Endothelial cell of umbilical vein (primary cell): Measurements from ENCODE around the gene VAV2. TPM values are rescaled to one million over a fixed set of nuclear protein-coding genes. Genes with fewer than 3 reads are reported as not detected.

ENCODE experiments used
- BruUV-seq: library from RNA; stranded (reverse); fragments of 400-500 nt; replicated peaks from 2 replicates; lab custom pipeline; 2021; lab: Mats Ljungman, UMichigan
- CTCF ChIA-PET: fragments of 300-600, 350-600 bp; sonication (Branson Sonifier 250); formaldehyde crosslinking; loops from one replicate; lab custom pipeline; 2021; ENCODE audit warnings: antibody characterized with exemption, inconsistent platforms; lab: Charles Lee
- POLR2A ChIA-PET: fragments of 300-600, 350-600 bp; sonication (Branson Sonifier 250); formaldehyde crosslinking; loops from one replicate; lab custom pipeline; 2021; ENCODE audit warnings: antibody characterized with exemption, inconsistent platforms; lab: Charles Lee
- DNase-seq: peaks from one replicate; pipeline ENCODE4 v3.0.0-alpha.2; 2011; ENCODE audit warnings: low read depth, low spot score
- FAIRE-seq: peaks from 2 replicates; lab custom pipeline; 2011; peaks lifted over from hg19 to GRCh38; lab: Jason Lieb, UNC
- H2AFZ ChIP-seq: 2 replicates; pipeline ENCODE4 v1.6.0; 2012; ENCODE audit warnings: low read depth, low read length, control low read depth, inconsistent platforms
- H3K27ac ChIP-seq: 2 replicates; pipeline ENCODE4 v1.5.1; 2011; ENCODE audit warnings: low read depth, mild to moderate bottlenecking, control low read depth, low read length, moderate library complexity; ENCODE audit not compliant: insufficient read depth
- H3K27me3 ChIP-seq, 2 experiments: 2 replicates each; pipeline versions ENCODE4 v1.6.0 to v1.6.1; 2011; ENCODE audit warnings: low read length in 2 of 2, mixed read lengths in 1 of 2; ENCODE audit not compliant: control insufficient read depth in 2 of 2, insufficient read depth in 2 of 2
- H3K36me3 ChIP-seq, 2 experiments: 2 replicates in 1 of 2; 3 replicates in 1 of 2; pipeline ENCODE4 v1.5.1; 2011; ENCODE audit warnings: low read length in 2 of 2, mild to moderate bottlenecking in 1 of 2, moderate library complexity in 1 of 2; ENCODE audit not compliant: control insufficient read depth in 2 of 2, insufficient read depth in 2 of 2; ENCODE audit errors: extremely low read depth in 1 of 2
- H3K4me1 ChIP-seq: 3 replicates; pipeline ENCODE4 v1.5.1; 2011; ENCODE audit warnings: mild to moderate bottlenecking, low read length; ENCODE audit not compliant: control insufficient read depth, insufficient read depth; ENCODE audit errors: extremely low read depth
- H3K4me2 ChIP-seq: 2 replicates; pipeline ENCODE4 v1.6.1; 2011; ENCODE audit warnings: low read length, control low read depth, mixed read lengths; ENCODE audit not compliant: insufficient read depth
- H3K4me3 ChIP-seq, 3 experiments: fragments of 200-600 bp in 1 of 3; sonication (generic), shearing (Covaris generic) in 1 of 3; replicated peaks in 1 of 3; 2 replicates each; pipeline ENCODE4 v1.5.1; 2011 to 2016; ENCODE audit warnings: control low read depth in 3 of 3, low read length in 3 of 3, mild to moderate bottlenecking in 2 of 3, inconsistent platforms in 1 of 3, low read depth in 1 of 3, moderate library complexity in 1 of 3; ENCODE audit not compliant: insufficient read depth in 1 of 3
- H3K79me2 ChIP-seq: 2 replicates; pipeline ENCODE4 v1.6.0; 2012; ENCODE audit warnings: low read length, inconsistent platforms; ENCODE audit not compliant: control insufficient read depth, insufficient read depth
- H3K9ac ChIP-seq: replicated peaks from 2 replicates; pipeline ENCODE3; 2011; ENCODE audit warnings: low read length, control low read depth; ENCODE audit not compliant: insufficient read depth; ENCODE audit errors: extremely low read depth
- H3K9me1 ChIP-seq: replicated peaks from 3 replicates; pipeline ENCODE4 v1.6.0; 2011; ENCODE audit warnings: mild to moderate bottlenecking, low read length; ENCODE audit not compliant: control insufficient read depth, insufficient read depth; ENCODE audit errors: extremely low read depth
- H3K9me3 ChIP-seq: replicated peaks from 2 replicates; pipeline ENCODE4 v1.5.1; 2012; ENCODE audit warnings: low read length, inconsistent platforms; ENCODE audit not compliant: control insufficient read depth, insufficient read depth
- H4K20me1 ChIP-seq: replicated peaks from 2 replicates; pipeline ENCODE3; 2011; ENCODE audit warnings: mild to moderate bottlenecking, low read length; ENCODE audit not compliant: control insufficient read depth, insufficient read depth; ENCODE audit errors: extremely low read depth
- EZH2 ChIP-seq: IDR thresholded peaks from 2 replicates; pipeline ENCODE4 v1.6.1; 2012; ENCODE audit warnings: borderline replicate concordance, low read depth, mild to moderate bottlenecking, moderate library complexity, low read length, inconsistent platforms; ENCODE audit not compliant: severe bottlenecking
- FOS ChIP-seq: IDR thresholded peaks from 2 replicates; pipeline ENCODE4 v1.6.1; 2011; ENCODE audit warnings: mild to moderate bottlenecking, low read length, moderate library complexity, borderline replicate concordance; ENCODE audit not compliant: insufficient read depth
- GATA2 ChIP-seq: IDR thresholded peaks from 2 replicates; pipeline ENCODE4 v1.7.0; 2011; ENCODE audit warnings: low read depth, mild to moderate bottlenecking, moderate library complexity, mixed read lengths, low read length; ENCODE audit not compliant: insufficient read length, insufficient read depth
- JUN ChIP-seq: IDR thresholded peaks from 2 replicates; pipeline ENCODE4 v1.6.1; 2011; ENCODE audit warnings: borderline replicate concordance, low read depth; ENCODE audit not compliant: insufficient read length, insufficient read depth
- MYC ChIP-seq: IDR thresholded peaks from one replicate; pipeline ENCODE4 v1.6.1; 2011; ENCODE audit warnings: mild to moderate bottlenecking, low read depth, low read length
- POLR2A ChIP-seq: IDR thresholded peaks from 2 replicates; pipeline ENCODE4 v1.6.1; 2012; ENCODE audit warnings: low read depth, mild to moderate bottlenecking, control low read depth, low read length
- POLR2AphosphoS5 ChIP-seq: IDR thresholded peaks from 2 replicates; pipeline ENCODE4 v1.6.1; 2012; ENCODE audit warnings: low read depth, mild to moderate bottlenecking, control low read depth, low read length, moderate library complexity; ENCODE audit not compliant: insufficient read depth
- dilution Hi-C: fragments of 300-500 bp; cut with MboI; formaldehyde crosslinking; loops from one replicate; pipeline ENCODE4 v1.15.0; 2019; ENCODE audit warnings: low sequenced_read_pairs; ENCODE audit not compliant: extremely low pct_ligation_motif_present
- intact Hi-C: fragments of 100-400 bp; cut with micrococcal nuclease; formaldehyde crosslinking; loops from one replicate; pipeline ENCODE4 v1.10.0; 2022
- polyA plus RNA-seq, 4 experiments: library from polyadenylated mRNA; depleted of rRNA in 3 of 4; stranded (reverse) in 3 of 4; unstranded in 1 of 4; fragments of >200 nt; gene quantifications; 2 replicates each; pipeline versions ENCODE4 v1.2.1 to v1.2.3, GENCODE V29; 2011 to 2012; ENCODE audit warnings: missing spikeins in 1 of 4
- total RNA-seq: library from RNA; stranded (reverse); gene quantifications from 2 replicates; pipeline ENCODE4 v1.2.3, GENCODE V29; 2021
- TF ChIP-seq, protein P1 (sequence below), 2 donors: IDR thresholded peaks; 1 replicate in 1 of 2; 2 replicates in 1 of 2; pipeline ENCODE4 v1.5.1; 2011; ENCODE audit warnings: low read length in 2 of 2, mild to moderate bottlenecking in 2 of 2, moderate library complexity in 2 of 2, control low read depth in 1 of 2, inconsistent platforms in 1 of 2, low read depth in 1 of 2; ENCODE audit not compliant: insufficient read depth in 1 of 2; ENCODE audit errors: extremely low read depth in 1 of 2
- TF ChIP-seq, protein P2 (sequence below): IDR thresholded peaks from 2 replicates; pipeline ENCODE4 v1.6.1; 2011; ENCODE audit not compliant: insufficient read depth, insufficient read length

VAV2 gene
- total and polyA plus RNA-seq, 2 donors (not counting 3 experiments of a cell fraction or from before 2014, with no cell fraction given), result 10.6 to 30.6 TPM

DNA sequence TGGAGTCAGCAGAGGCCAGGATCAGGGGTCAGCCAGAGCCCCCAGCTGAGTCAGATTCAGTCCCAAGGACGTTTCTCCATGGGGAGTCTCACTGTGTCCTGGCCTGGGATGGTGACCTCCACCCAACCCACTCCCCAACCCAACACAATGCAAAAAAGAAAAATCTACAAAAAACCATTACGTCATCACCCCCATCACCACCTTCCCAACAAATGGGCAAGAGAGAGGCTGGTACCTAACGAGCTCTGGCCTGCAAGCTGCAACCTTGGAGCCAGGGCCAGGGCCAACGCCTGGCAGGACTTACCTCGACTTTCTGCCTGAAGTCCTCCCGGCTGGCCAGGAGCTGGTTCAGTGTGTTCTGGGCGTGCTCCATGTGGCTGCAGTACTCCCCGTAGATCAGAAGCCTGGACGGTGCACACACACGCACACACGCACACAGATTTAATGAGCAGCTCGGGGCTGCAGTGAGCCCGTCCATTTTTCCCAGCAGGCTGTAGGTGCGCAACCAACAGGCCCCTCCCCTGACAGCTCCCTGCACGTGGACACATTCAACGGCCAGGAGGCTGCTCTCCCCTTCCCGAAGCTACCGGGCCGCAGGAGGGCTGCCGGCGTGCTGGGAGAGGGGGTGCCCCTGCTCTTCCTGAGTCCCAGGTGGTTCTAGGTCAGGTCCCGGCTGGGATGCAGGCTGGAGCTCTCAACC lies 194.6 kb downstream of the VAV2 start:
- POLR2A ChIA-PET, result no interaction called here
- no peak overlapping the region for H3K4me2 ChIP-seq
- H3K36me3 ChIP-seq, result peaks cover 0 to 6% of the 10 kb centered on the region in 2 experiments
- no peaks in the 10 kb centered on the region for H4K20me1 ChIP-seq
- intact Hi-C loops (no loop called here), dilution Hi-C loops (no loop called here)
- no peaks in the 10 kb centered on the region for H3K9me3 ChIP-seq
- TF ChIP-seq MYC (no peak), EZH2 (no peak), FOS (no peak), JUN (no peak), POLR2A (no peak), GATA2 (no peak), POLR2AphosphoS5 (no peak)
- TF ChIP-seq, protein P1, sequence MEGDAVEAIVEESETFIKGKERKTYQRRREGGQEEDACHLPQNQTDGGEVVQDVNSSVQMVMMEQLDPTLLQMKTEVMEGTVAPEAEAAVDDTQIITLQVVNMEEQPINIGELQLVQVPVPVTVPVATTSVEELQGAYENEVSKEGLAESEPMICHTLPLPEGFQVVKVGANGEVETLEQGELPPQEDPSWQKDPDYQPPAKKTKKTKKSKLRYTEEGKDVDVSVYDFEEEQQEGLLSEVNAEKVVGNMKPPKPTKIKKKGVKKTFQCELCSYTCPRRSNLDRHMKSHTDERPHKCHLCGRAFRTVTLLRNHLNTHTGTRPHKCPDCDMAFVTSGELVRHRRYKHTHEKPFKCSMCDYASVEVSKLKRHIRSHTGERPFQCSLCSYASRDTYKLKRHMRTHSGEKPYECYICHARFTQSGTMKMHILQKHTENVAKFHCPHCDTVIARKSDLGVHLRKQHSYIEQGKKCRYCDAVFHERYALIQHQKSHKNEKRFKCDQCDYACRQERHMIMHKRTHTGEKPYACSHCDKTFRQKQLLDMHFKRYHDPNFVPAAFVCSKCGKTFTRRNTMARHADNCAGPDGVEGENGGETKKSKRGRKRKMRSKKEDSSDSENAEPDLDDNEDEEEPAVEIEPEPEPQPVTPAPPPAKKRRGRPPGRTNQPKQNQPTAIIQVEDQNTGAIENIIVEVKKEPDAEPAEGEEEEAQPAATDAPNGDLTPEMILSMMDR (IDR thresholded peaks at IDR 0.05; ENCODE audit: extremely low read depth in 1 of 2, insufficient read depth in 1 of 2, low read depth in 1 of 2, low read length in 2 of 2), result no peak
- TF ChIP-seq, protein P2, sequence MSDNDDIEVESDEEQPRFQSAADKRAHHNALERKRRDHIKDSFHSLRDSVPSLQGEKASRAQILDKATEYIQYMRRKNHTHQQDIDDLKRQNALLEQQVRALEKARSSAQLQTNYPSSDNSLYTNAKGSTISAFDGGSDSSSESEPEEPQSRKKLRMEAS, result no peak
- H3K4me1 ChIP-seq, result peaks cover 4% of the 10 kb centered on the region
- CTCF ChIA-PET, result interaction anchor here (1.2 to 1.5 kb wide), 2 partner anchors 15 to 196 kb away, joined by 5 read pairs; no protein-coding TSS in a partner anchor
- no TSS peak for BruUV-seq
- FAIRE-seq (no peak), DNase-seq (no peak)
- no peaks in the 10 kb centered on the region for H3K9me1 ChIP-seq
- H3K79me2 ChIP-seq, result no peaks in the 10 kb centered on the region
- H3K4me3 ChIP-seq, result no peak overlapping the region
- H3K27ac ChIP-seq, result no peak overlapping the region
- no peak overlapping the region for H3K9ac ChIP-seq
- no peak overlapping the region for H2AFZ ChIP-seq
- no peaks in the 10 kb centered on the region for H3K27me3 ChIP-seq
